Activated T-helper 1 cell treated with anti-CD3 and anti-CD28 coated beads, Interleukin-12 subunit alpha, Interleukin-12 subunit beta, Interleukin-2, Interleukin-4 antibody, amounts not matched to agents 30 ng/mL and 10 ng/mL and 1 ng/mL, durations not matched to agents 14 hours and 24 hours and 36 hours (primary cell): ENCODE results near the gene ATP6V0D1. TPM values are rescaled to one million over a fixed set of nuclear protein-coding genes. Genes with fewer than 3 reads are reported as not detected.
"Not testable (repeated sequence)": the region's sequence is repeated elsewhere in the genome, so short reads cannot be mapped to it uniquely, and the experiment has no call there.

Source experiments
- DNase-seq: peaks from one replicate; pipeline ENCODE4 v3.0.0; 2021; ENCODE audit warnings: low spot score
- H3K27ac Mint-ChIP-seq: one replicate; pipeline ENCODE4 v1.8.0; 2021; ENCODE audit warnings: mild to moderate bottlenecking, mixed read lengths
- H3K27me3 Mint-ChIP-seq: one replicate; pipeline ENCODE4 v1.8.0; 2022; ENCODE audit warnings: mild to moderate bottlenecking, moderate library complexity, mixed read lengths; ENCODE audit not compliant: insufficient read depth
- H3K36me3 Mint-ChIP-seq: one replicate; pipeline ENCODE4 v1.8.0; 2021; ENCODE audit warnings: low read depth, mixed read lengths
- H3K4me1 Mint-ChIP-seq: one replicate; pipeline ENCODE4 v1.8.0; 2021; ENCODE audit warnings: low read depth, mixed read lengths
- H3K4me3 Mint-ChIP-seq: one replicate; pipeline ENCODE4 v1.8.0; 2021; ENCODE audit warnings: mild to moderate bottlenecking, moderate library complexity, mixed read lengths
- H3K9me3 Mint-ChIP-seq: one replicate; pipeline ENCODE4 v1.8.0; 2021; ENCODE audit warnings: mixed read lengths
- intact Hi-C: fragments of 100-400 bp; cut with micrococcal nuclease; formaldehyde crosslinking; loops from one replicate; pipeline ENCODE4 v1.15.1; 2024
- total RNA-seq: library from RNA; stranded (reverse); gene quantifications from 2 replicates; pipeline ENCODE4 v1.2.3, GENCODE V29; 2022

The ATP6V0D1 gene
- total RNA-seq, 1 donor from 2014 or later: 37.7 TPM

DNA sequence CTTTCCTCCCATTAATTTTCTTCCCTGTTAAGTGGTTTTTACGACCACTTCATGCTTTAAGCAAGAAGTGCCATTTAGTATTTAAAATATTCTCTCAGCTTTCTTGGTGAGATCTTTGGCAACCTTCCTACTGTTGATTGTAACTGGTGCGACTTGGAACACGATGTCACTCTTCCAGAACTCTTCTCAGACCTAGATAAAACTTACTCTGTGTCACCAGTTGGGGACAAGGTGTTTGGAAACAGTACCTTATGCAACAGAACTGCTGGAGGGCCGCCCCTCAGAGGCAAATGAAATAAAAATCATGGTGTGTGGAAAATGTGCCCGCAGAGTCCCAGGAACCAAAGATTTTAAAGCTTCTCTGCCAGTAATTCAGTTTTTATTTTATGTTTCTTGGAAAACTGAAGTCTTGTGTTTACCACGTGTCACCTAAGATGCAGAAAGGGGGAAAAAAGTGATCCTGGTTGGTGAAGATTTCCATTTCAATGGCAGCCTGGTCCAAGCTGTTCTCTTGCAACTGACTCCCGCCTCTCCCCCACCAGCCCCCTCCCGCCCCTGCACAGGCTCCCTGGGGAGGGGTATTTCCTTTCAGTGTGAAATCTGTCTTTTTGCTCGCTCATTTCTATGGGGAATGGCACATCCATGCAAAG, 57.2 kb downstream of the ATP6V0D1 start:
- intact Hi-C loops: no loop called here
- no peak for DNase-seq
- Mint-ChIP-seq H3K36me3 (no peaks in the 10 kb centered on the region), H3K4me3 (no peak overlapping the region), H3K9me3 (no peaks in the 10 kb centered on the region), H3K4me1 (no peaks in the 10 kb centered on the region), H3K27ac (no peak overlapping the region), H3K27me3 (peaks cover 35% of the 10 kb centered on the region)

DNA sequence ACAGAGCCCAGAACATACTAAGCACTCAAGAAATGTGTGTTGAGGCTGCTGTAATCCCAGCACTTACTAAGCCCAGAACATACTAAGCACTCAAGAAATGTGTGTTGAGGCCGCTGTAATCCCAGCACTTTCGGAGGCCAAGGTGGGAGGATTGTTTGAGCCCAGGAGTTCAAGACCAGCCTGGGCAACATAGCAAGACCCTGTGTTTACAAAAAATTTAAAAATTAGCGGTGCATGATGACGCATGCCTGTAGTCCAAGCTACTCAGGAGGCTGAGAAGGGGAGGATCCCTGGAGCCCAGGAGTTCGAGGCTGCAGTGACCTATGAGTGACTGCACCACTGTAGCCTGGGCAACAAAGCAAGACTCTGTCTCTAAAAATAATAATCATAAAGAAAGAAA, 57.9 kb downstream of the ATP6V0D1 start:
- Mint-ChIP-seq H3K36me3 (no peaks in the 10 kb centered on the region), H3K9me3 (no peaks in the 10 kb centered on the region), H3K27ac (no peak overlapping the region), H3K27me3 (peaks cover 34% of the 10 kb centered on the region), H3K4me3 (no peak overlapping the region), H3K4me1 (no peaks in the 10 kb centered on the region)
- DNase-seq: no peak
- intact Hi-C loops: no loop called here

DNA sequence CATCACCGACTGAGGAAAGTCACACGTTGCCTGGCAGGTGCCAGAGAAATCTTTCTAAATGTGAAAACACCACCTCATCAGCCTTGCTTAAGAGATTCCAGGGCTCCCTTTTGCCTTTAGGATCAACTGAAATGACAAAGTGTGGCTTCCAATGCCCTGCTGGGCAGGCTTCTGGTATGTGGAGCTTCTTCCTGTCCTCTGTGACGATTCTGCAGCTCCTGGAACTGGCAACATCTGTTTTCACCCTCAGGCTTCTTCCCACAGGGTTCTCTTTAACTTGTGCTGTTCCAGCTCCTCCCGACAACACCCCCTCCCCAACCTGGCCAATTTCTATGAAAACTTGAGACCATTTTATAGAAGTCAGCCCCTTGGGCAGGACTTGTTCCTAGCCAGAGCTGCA, 59.9 kb downstream of the ATP6V0D1 start:
- Mint-ChIP-seq H3K4me3 (no peak overlapping the region), H3K9me3 (no peaks in the 10 kb centered on the region), H3K27me3 (peaks cover 39% of the 10 kb centered on the region), H3K36me3 (no peaks in the 10 kb centered on the region), H3K27ac (no peak overlapping the region), H3K4me1 (peaks cover 5% of the 10 kb centered on the region)
- no peak for DNase-seq
- intact Hi-C loops: no loop called here

DNA sequence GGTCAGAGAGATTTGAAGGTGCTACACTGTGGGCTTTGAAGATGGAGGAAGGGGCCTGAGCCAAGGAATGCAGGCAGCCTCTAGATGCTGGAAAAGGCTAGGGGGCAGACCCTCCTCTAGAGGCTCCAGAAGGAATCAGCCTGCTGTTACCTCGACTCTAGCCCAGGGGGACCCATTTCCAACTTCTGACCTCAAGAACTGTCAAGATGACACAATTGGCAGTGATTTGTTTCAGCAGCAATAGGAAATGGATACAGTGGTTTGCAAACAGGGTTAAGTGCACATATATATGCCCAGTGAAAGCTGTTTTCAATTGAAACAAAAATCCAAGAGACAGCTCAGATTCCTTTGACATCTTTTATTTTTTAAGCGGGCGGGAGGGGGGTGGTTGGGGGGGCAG, 61.0 kb downstream of the ATP6V0D1 start:
- no peak for DNase-seq
- H3K36me3 Mint-ChIP-seq: peaks cover 2% of the 10 kb centered on the region
- H3K27ac Mint-ChIP-seq: no peak overlapping the region
- H3K4me1 Mint-ChIP-seq: peaks cover 10% of the 10 kb centered on the region
- no peak overlapping the region for H3K4me3 Mint-ChIP-seq
- intact Hi-C loops: loop anchor here (5.0 kb wide), 2 partner anchors 143 to 468 kb away; partner anchors contain the start of gene PLEKHG4
- H3K27me3 Mint-ChIP-seq: peaks cover 41% of the 10 kb centered on the region
- H3K9me3 Mint-ChIP-seq: no peaks in the 10 kb centered on the region

DNA sequence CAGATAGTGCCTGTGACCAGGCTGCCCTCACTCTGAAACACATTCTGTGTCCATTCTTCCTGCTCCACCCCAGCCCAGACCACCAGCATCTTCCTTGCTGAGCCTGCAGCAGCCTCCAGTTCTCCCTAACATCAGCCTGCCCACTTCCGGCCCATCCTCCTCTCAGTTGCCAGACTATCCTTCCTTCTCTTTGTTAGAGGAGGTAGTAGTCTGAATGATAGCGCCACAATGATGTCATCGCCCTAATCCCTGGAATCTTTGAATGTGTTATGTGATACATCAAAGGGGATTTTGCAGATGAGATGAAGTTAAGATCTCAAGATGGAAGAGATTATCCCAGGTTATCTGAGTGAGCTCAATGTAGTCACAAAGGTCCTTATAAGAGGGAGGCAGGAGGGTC, 61.5 kb downstream of the ATP6V0D1 start:
- no peak overlapping the region for H3K4me3 Mint-ChIP-seq
- no peak for DNase-seq
- intact Hi-C loops: loop anchor here (5.0 kb wide), 2 partner anchors 142 to 467 kb away; partner anchors contain the start of gene PLEKHG4
- peaks cover 41% of the 10 kb centered on the region for H3K27me3 Mint-ChIP-seq
- H3K4me1 Mint-ChIP-seq: peaks cover 10% of the 10 kb centered on the region
- peaks cover 2% of the 10 kb centered on the region for H3K36me3 Mint-ChIP-seq
- no peaks in the 10 kb centered on the region for H3K9me3 Mint-ChIP-seq
- H3K27ac Mint-ChIP-seq: no peak overlapping the region

DNA sequence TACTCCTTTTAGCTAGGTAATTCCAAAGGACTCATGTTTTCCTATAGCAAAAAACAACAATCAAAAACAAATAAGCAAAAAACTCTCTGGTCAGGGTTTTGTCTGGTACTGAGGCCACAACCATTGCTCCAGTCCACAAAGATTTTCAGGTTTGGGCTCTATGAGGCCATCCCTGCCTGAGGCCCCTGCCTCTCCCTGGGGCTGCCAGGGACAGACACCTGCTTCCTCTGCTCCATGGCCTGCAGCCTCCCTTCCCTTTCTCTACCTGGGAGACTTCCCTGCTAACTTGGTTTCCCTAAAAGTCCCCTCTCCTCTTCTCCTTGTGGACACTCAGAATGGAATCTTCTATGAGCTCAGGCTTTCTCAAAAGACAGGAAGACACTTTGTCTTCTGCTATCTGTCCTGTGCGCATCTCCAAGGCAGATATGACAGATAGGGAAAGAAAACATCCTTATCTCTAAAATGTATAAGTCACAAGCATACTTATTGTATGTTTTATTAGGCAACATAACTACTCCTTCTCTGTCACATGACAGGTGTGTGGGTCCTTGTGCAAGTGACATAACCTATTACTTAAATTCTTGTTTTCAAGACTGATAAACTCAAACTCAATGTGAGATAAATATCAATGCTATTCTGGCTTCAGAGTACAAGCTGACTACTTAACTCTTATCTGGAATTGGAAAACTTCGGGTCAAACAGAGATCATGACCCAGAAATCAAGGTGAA, 63.5 kb downstream of the ATP6V0D1 start:
- H3K4me1 Mint-ChIP-seq: peaks cover 10% of the 10 kb centered on the region
- peaks cover 40% of the 10 kb centered on the region for H3K27me3 Mint-ChIP-seq
- peaks cover 2% of the 10 kb centered on the region for H3K36me3 Mint-ChIP-seq
- no peak for DNase-seq
- intact Hi-C loops: loop anchor here (2.0 to 5.0 kb wide), 3 partner anchors 140 to 465 kb away; partner anchors contain the start of gene PLEKHG4
- no peak overlapping the region for H3K27ac Mint-ChIP-seq
- no peak overlapping the region for H3K4me3 Mint-ChIP-seq
- no peaks in the 10 kb centered on the region for H3K9me3 Mint-ChIP-seq

DNA sequence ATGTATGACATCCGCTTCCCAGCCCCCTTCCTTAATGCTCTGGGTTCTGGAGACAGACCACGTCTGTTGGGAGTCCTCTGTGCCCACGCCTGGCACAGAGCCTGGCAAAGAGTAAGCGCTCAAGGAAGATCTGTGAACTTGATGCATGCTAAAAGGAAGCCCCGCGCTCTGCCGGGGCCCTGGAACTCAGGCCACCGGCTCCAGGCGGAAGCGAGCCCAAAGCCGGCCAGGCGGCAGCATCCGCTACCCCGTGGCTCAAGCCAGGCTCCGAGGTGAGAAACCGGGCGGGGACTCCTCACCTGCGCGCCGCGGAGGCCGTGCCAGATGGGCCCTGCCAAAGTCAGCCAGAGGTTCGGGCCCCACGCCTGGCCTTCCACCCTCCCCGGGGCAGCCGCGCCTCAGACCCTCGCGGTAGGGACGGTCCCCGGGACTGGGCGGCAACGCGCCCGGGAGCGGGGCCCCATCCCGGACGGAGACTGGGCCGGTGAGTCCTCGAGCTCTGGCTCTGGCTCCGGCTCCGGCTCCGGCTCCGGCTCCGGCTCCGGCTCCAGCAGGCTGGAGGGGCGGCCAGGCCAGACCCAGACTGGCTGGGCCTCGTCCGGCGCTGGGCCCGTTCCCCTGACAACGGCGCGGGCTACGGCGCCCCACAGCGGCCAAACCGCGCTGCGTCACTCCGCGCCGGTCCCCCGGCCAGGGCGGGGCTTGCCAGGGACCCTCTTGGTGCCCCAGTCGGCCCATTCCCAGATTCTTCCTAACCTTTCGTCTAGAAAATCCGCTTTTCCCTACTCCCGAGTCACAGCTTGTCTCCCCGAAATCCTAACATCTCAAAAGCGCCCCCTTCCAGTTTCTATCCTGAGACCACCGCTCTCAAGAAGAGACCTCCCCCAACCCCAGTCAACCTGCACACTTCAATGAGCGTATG, 64.8 kb downstream of the ATP6V0D1 start, which contains the start of gene ZDHHC1:
ZDHHC1 (minus strand) TSS at position 606 of the 922 bp plus-strand sequence. CDS start 8,702 bp downstream, outside the sequence.
- H3K9me3 Mint-ChIP-seq: no peaks in the 10 kb centered on the region

DNA sequence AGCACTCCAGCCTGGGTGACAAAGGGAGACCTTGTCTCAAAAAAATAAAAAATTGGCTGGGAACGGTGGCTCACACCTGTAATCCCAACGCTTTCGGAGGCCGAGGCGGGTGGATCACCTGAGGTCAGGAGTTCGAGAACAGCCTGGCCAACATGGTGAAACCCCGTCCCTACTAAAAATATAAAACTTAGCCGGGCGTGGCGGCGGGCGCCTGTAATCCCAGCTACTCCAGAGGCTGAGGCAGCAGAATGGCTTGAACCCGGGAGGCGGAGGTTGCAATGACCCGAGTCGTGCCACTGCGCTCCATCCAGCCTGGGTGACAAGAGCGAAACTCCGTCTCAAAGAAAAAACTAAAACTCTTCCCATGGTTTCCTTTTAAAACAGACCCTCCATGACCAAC, 65.5 kb downstream of the ATP6V0D1 start:
- peak overlapping the region; percentile 71 for H3K4me3 Mint-ChIP-seq
- peaks cover 10% of the 10 kb centered on the region for H3K4me1 Mint-ChIP-seq
- not testable (repeated sequence) for H3K27ac Mint-ChIP-seq, DNase-seq, H3K36me3 Mint-ChIP-seq, H3K9me3 Mint-ChIP-seq
- H3K27me3 Mint-ChIP-seq: peaks cover 44% of the 10 kb centered on the region
- intact Hi-C loops: loop anchor here (5.0 kb wide), 2 partner anchors 138 to 463 kb away; partner anchors contain the start of gene PLEKHG4

More for the DNA sequence above, 64.8 kb downstream of the ATP6V0D1 start, which contains the start of gene ZDHHC1:
- intact Hi-C loops: loop anchor here (2.0 to 5.0 kb wide), 3 partner anchors 139 to 464 kb away; partner anchors contain the start of gene PLEKHG4
- H3K36me3 Mint-ChIP-seq: peaks cover 2% of the 10 kb centered on the region
- H3K27me3 Mint-ChIP-seq: peaks cover 44% of the 10 kb centered on the region
- H3K4me3 Mint-ChIP-seq: peak within 1 kb of the TSS; percentile 84
- H3K4me1 Mint-ChIP-seq: peaks cover 10% of the 10 kb centered on the region
- H3K27ac Mint-ChIP-seq: peak within 1 kb of the TSS; percentile 50
- peak; percentile 34 for DNase-seq

DNA sequence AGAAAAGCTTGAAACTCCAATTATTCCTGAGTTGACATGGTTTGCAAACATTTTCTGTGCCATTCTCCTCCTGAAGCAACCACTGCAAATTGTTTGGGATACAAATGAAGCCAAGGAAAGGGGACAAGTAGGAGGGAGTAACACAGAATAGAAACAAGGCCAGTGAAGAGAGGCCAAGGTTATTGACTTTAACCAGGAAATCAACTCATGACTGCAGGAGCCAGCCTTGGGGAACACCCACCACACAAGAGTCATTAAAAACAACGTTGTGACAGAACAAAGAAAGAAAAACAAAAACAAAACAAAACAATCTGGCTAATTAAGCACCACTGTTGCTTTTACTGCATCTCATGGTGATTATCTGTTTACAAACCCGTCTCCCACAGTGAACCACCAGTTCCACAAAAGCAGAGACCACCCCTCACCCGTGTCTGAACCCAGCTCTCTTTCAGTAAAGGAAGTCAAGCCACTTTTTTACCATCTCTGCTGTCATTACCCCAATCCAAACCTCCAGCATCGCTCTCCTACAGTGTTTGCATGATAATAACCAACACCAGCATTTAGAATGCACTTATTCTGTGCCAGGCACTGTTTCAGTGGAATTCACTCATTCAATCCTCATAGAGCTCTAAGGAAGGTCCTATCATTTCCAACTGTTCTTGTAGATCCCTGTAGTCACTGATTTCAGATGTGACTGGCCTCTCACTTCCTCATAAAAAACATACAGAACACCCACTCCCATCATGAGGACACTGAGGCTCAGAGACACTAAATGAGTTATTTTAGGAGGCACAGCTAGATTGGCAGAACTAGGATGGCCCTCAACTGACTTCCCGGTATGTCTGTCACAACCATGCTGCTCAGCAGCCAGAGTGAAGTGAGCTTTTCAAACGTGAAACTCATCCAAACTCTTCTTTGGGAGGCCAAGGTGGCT, 66.7 kb downstream of the ATP6V0D1 start:
- intact Hi-C loops: no loop called here
- Mint-ChIP-seq H3K9me3 (no peaks in the 10 kb centered on the region), H3K27ac (no peak overlapping the region), H3K27me3 (peaks cover 39% of the 10 kb centered on the region), H3K36me3 (peaks cover 2% of the 10 kb centered on the region), H3K4me3 (peak overlapping the region; percentile 12), H3K4me1 (peaks cover 10% of the 10 kb centered on the region)
- no peak for DNase-seq

DNA sequence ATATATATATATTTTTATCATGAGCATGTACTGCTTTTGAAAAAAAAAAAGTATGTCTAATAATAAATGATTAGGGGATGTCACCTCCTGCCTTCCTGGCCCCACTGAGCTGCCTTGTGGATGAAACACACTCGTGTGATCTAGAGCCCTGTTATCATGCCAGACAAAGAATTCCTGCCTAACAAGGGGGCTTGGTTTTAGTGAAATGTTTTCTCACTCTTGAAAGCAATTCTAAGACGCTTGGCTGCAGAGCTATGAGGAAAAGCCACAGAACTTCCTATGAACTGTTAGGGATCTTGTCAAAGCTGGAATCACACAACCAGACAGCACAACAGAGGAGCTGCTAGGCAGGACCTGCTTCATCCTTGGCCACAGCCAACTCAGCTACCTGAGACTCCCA, 68.7 kb downstream of the ATP6V0D1 start:
- Mint-ChIP-seq H3K4me1 (peaks cover 10% of the 10 kb centered on the region), H3K27me3 (peaks cover 28% of the 10 kb centered on the region), H3K4me3 (no peak overlapping the region), H3K27ac (no peak overlapping the region), H3K9me3 (no peaks in the 10 kb centered on the region), H3K36me3 (peaks cover 2% of the 10 kb centered on the region)
- no peak for DNase-seq
- intact Hi-C loops: no loop called here

DNA sequence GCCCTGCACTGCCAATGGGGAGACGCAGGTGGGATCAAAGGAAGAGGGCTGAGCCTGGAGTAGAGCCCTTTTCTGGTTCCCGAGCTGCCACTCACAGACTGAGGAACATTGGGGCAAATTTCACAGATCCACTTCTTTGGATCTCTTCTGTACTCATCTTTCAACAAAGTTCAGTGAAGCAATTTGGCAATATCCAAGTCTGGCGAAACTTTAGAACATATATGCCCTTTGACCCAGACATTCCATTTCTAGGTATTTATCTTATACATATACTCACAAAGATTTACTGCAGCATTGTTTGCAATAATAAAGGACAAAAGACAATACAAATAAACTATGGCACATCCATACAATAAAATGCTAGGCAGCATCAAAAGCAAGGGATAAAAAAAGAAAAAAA, 69.6 kb downstream of the ATP6V0D1 start:
- Mint-ChIP-seq H3K9me3 (no peaks in the 10 kb centered on the region), H3K36me3 (peaks cover 2% of the 10 kb centered on the region), H3K4me1 (peaks cover 5% of the 10 kb centered on the region), H3K4me3 (no peak overlapping the region), H3K27ac (no peak overlapping the region), H3K27me3 (peaks cover 18% of the 10 kb centered on the region)
- DNase-seq: no peak
- intact Hi-C loops: no loop called here
